ENCODE measurements around the gene SLC28A3. TPM values are rescaled to one million over a fixed set of nuclear protein-coding genes. Genes with fewer than 3 reads are reported as not detected.

SLC28A3 gene
- total and polyA plus RNA-seq, 2 experiments from 2014 or later = not detected

GRCh38 chr9:84317563-84317962 lies 23.0 kb downstream of the SLC28A3 start (continued):
- TF ChIP-seq ZNF462 (CRISPR knock-in tag; IDR thresholded peaks at IDR 0.05) (no peak), STAT1 (IDR thresholded peaks at IDR 0.05; ENCODE audit: unreplicated experiment) (no peak), EZH2phosphoT487 (IDR thresholded peaks at IDR 0.05; ENCODE audit: unreplicated experiment) (no peak)

- Histone ChIP-seq H3K36me3 (ENCODE audit: insufficient read depth) (no peaks in the 10 kb centered on the region), H4K20me1 (replicated peaks; ENCODE audit: insufficient read depth) (no peaks in the 10 kb centered on the region), H3K4me1 (ENCODE audit: insufficient read depth) (no peaks in the 10 kb centered on the region), H3K4me3 (no peak overlapping the region), H3K4me2 (no peak overlapping the region), H3K79me2 (replicated peaks; ENCODE audit: insufficient read depth) (no peaks in the 10 kb centered on the region), H3K27ac (ENCODE audit: low read depth) (no peak overlapping the region), H3K9me2 (ENCODE audit: insufficient read depth) (no peaks in the 10 kb centered on the region), H2AFZ (no peak overlapping the region), H3K27me3 (ENCODE audit: insufficient read depth) (no peaks in the 10 kb centered on the region), H3F3A (replicated peaks; ENCODE audit: low read depth) (no peaks in the 10 kb centered on the region)
- H3K4me3 Mint-ChIP-seq = no peak overlapping the region
- ATAC-seq = peak; percentile 58
- no peak overlapping the region for H3K27ac Mint-ChIP-seq
- TF ChIP-seq ZNF331 (CRISPR knock-in tag; IDR thresholded peaks at IDR 0.05; ENCODE audit: low read depth) (no peak), JUNB (IDR thresholded peaks at IDR 0.05; ENCODE audit: unreplicated experiment) (no peak), CTCF (conservative IDR thresholded peaks at IDR 0.05; ENCODE audit: low read depth in 2 of 2) (peak; percentile 78 to 90), CREB1 (CRISPR knock-in tag; IDR thresholded peaks at IDR 0.05; ENCODE audit: low read depth) (no peak), NANOG (IDR thresholded peaks at IDR 0.05; ENCODE audit: borderline replicate concordance) (no peak), STAT1 (IDR thresholded peaks at IDR 0.05; ENCODE audit: unreplicated experiment) (no peak), POLR2AphosphoS5 (IDR thresholded peaks at IDR 0.05; ENCODE audit: low read depth) (no peak), EZH2 (IDR thresholded peaks at IDR 0.05; ENCODE audit: low read depth, unreplicated experiment) (no peak)
- DNase-seq (ENCODE audit: low spot score) = peak; percentile 73
- H3K9me3 Mint-ChIP-seq = no peaks in the 10 kb centered on the region
- no peaks in the 10 kb centered on the region for H3K4me1 Mint-ChIP-seq
- peaks cover 3% of the 10 kb centered on the region for H3K27me3 Mint-ChIP-seq (ENCODE audit: insufficient read depth, low read depth, poor library complexity)
- no peaks in the 10 kb centered on the region for H3K36me3 Mint-ChIP-seq (ENCODE audit: low read depth)
These were observed 25.2 kb downstream of the SLC28A3 start for GRCh38 chr9:84315278-84315877.

Measured in GM23338 (cell line).